ENCODE data around the gene SLC6A19. TPM values are rescaled to one million over a fixed set of nuclear protein-coding genes. Genes with fewer than 3 reads are reported as not detected.

The SLC6A19 gene
- total and polyA plus RNA-seq, 2 of the 13 experiments (the other 11 are each of a cell fraction or from before 2014, with no cell fraction given) = 0.02 TPM; not detected in 1

GRCh38 chr5:1186351-1187233, 14.8 kb upstream of the SLC6A19 start:
- no peaks in the 10 kb centered on the region for H3K9me3 ChIP-seq (ENCODE audit: low read length)
- BruUV-seq (replicated peaks) = no TSS peak
- ATAC-seq (peak; percentile 1; the same call in 2 of the 3 replicates), DNase-seq (ENCODE audit: low spot score) (peak; percentile 75), FAIRE-seq (peak; percentile 67)
- ChIA-PET POLR2A (interaction anchor here (0.9 to 3.3 kb wide), 4 partner anchors 13 to 80 kb away, joined by 3 to 14 read pairs (median 8); partner anchors contain the start of gene SLC6A19), CTCF (ENCODE audit: low intra/inter-chr PET ratio, low total read pairs) (interaction anchor here (1.0 kb wide), 1 partner anchor 19 kb away, joined by 3 read pairs; no protein-coding TSS in a partner anchor)
- peak overlapping the region; percentile 64 for H3K4me2 ChIP-seq (ENCODE audit: low read depth, low read length)
- 3% methylated on average over 8 of the region's 18 CpGs for WGBS (ENCODE audit: low lambda C conversion rate)
- intact Hi-C loops (cut with micrococcal nuclease; ENCODE audit: unreplicated experiment) = loop anchor here (1.0 kb wide), 1 partner anchor 14 kb away; no protein-coding TSS in a partner anchor
- peak overlapping the region; percentile 66 for H3K27ac ChIP-seq (ENCODE audit: extremely low read length, insufficient read depth, low read length)
- no peaks in the 10 kb centered on the region for H4K20me1 ChIP-seq (ENCODE audit: insufficient read depth, low read length)
- H3K9ac ChIP-seq (ENCODE audit: insufficient read depth, low read depth, low read length) = peak overlapping the region; percentile 40
- no peaks in the 10 kb centered on the region for H3K79me2 ChIP-seq (ENCODE audit: insufficient read depth, low read length)
- H3K36me3 ChIP-seq (replicated peaks in 1 of 2; ENCODE audit: control insufficient read depth in 1 of 2, insufficient read depth in 2 of 2, low read length in 2 of 2) = no peaks in the 10 kb centered on the region
- peak overlapping the region in 1 of 3 experiments; percentile 52; a peak in 3 of 6 replicates for H3K4me3 ChIP-seq (replicated peaks in 1 of 3; ENCODE audit: insufficient read depth in 1 of 3, low read depth in 2 of 3, low read length in 3 of 3)
- peaks cover 84% of the 10 kb centered on the region for H3K4me1 ChIP-seq (ENCODE audit: insufficient read depth, low read length)
- no peaks in the 10 kb centered on the region; a peak in 1 of 5 replicates for H3K27me3 ChIP-seq (ENCODE audit: control insufficient read depth in 1 of 2, insufficient read depth in 2 of 2, low read length in 2 of 2)
- in situ Hi-C loops (cut with HindIII; ENCODE audit: extremely low pct_ligation_motif_present, low pct_unique_long_range_greater_than_20kb) = no loop called here
- no peak overlapping the region for H2AFZ ChIP-seq (ENCODE audit: low read length)
- TF ChIP-seq ZSCAN25 (CRISPR knock-in tag; IDR thresholded peaks at IDR 0.05) = peak; percentile 77; the same call in 1 of the 2 replicates
- TF ChIP-seq RXRB (CRISPR knock-in tag; IDR thresholded peaks at IDR 0.05; ENCODE audit: borderline replicate concordance) = peak; percentile 35
- no peak for TF ChIP-seq THYN1 (CRISPR knock-in tag; IDR thresholded peaks at IDR 0.05; ENCODE audit: borderline replicate concordance, low read depth)
- no peak for TF ChIP-seq MATR3 (CRISPR knock-in tag; IDR thresholded peaks at IDR 0.05)
- no peak for TF ChIP-seq POLR2AphosphoS5 (IDR thresholded peaks at IDR 0.05; ENCODE audit: low read depth, low read length)
- TF ChIP-seq HNRNPL (IDR thresholded peaks at IDR 0.05; ENCODE audit: low read depth, low read length) = peak; percentile 85
- TF ChIP-seq TBX3 (IDR thresholded peaks at IDR 0.05; ENCODE audit: borderline replicate concordance) = no peak
- peak; percentile 6; the same call in 1 of the 2 replicates for TF ChIP-seq TARDBP (CRISPR knock-in tag; IDR thresholded peaks at IDR 0.05)
- TF ChIP-seq ZSCAN31 (CRISPR knock-in tag; IDR thresholded peaks at IDR 0.05; ENCODE audit: low read depth) = 0 out of 2 replicates have a peak, but pooled peaks have one; percentile 57
- TF ChIP-seq BHLHE40 (IDR thresholded peaks at IDR 0.05; ENCODE audit: low read length) = peak; percentile 62
- no peak for TF ChIP-seq ZFP36 (IDR thresholded peaks at IDR 0.05; ENCODE audit: borderline replicate concordance, low read depth, low read length, partially characterized antibody)
- no peak for TF ChIP-seq FOXP1 (IDR thresholded peaks at IDR 0.05)
- TF ChIP-seq FOXP1 (CRISPR knock-in tag; IDR thresholded peaks at IDR 0.05) = peak; percentile 37; the same call in 1 of the 2 replicates
- TF ChIP-seq ARNTL (CRISPR knock-in tag; IDR thresholded peaks at IDR 0.05) = peak; percentile 20; the same call in 1 of the 2 replicates
- peak; percentile 21; the same call in 1 of the 2 replicates for TF ChIP-seq MTA1 (CRISPR knock-in tag; IDR thresholded peaks at IDR 0.05; ENCODE audit: borderline replicate concordance)
- peak; percentile 35; the same call in 1 of the 2 replicates for TF ChIP-seq HNF4G (IDR thresholded peaks at IDR 0.05; ENCODE audit: borderline replicate concordance, low read depth, low read length)
- no peak for TF ChIP-seq HNF4G (CRISPR knock-in tag; IDR thresholded peaks at IDR 0.05; ENCODE audit: borderline replicate concordance, low read depth)
- TF ChIP-seq ZBTB49 (CRISPR knock-in tag; IDR thresholded peaks at IDR 0.05; ENCODE audit: borderline replicate concordance) = no peak
- TF ChIP-seq ZNF280B (CRISPR knock-in tag; IDR thresholded peaks at IDR 0.05; ENCODE audit: borderline replicate concordance) = 0 out of 2 replicates have a peak, but pooled peaks have one; percentile 21
- no peak for TF ChIP-seq HOXA9 (CRISPR knock-in tag; IDR thresholded peaks at IDR 0.05; ENCODE audit: borderline replicate concordance)
- TF ChIP-seq HMG20A (CRISPR knock-in tag; IDR thresholded peaks at IDR 0.05; ENCODE audit: borderline replicate concordance) = 0 out of 2 replicates have a peak, but pooled peaks have one; percentile 13

All from HepG2 (cell line).